ENCODE data around the gene METTL17.
A peak's percentile ranks its signal among the peaks of the same experiment; 100 is the strongest.
"Not testable (repeated sequence)": the region's sequence is repeated elsewhere in the genome, so short reads cannot be mapped to it uniquely, and the experiment has no call there.

The METTL17 gene

DNA sequence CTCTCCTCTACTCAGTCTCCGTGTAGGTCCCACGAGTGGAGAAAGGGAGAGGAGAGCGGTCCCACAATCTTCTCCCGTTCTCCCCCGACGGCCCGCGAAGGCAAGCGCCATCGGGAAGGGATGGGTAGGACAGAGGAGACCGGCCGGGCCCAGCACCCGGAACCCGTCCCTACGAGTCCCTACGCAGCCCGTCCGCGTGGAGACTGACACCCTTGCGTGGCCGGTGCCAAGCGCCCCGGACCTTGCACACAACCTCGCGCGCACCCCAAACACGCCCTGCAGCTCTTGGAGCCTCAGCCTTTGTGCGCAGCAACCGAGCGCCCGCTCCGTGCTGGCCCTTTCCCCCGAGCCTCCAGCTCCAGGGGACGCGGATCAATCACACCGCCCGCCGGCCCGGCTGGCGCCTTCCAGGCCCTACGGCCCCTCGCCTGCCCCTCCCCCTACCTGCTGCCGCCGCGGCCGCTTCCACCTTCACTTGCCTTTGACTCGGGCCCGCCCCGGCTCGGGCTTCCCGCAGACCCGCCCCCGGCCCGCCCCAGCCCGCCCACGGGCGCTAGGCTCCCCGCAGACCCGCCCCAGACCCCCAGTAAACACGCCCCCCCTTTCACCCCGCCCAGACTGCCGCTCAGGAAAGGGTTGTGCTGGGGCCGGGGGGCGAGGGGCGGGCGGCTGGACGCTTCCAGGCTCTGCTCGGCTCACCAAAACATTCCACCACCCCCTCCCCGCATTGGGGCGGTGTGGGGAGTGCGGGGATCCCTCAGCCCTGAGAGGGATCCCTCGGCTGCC, 35.0 kb downstream of the METTL17 start, which contains the start of gene NDRG2:
TSS of gene NDRG2 (minus strand) at position 477 of the 786 bp plus-strand sequence. CDS start 1,746 bp downstream, outside the sequence.
- DNase-seq (ENCODE audit: low read depth in 2 of 2) = peak; percentile 46 to 50

DNA sequence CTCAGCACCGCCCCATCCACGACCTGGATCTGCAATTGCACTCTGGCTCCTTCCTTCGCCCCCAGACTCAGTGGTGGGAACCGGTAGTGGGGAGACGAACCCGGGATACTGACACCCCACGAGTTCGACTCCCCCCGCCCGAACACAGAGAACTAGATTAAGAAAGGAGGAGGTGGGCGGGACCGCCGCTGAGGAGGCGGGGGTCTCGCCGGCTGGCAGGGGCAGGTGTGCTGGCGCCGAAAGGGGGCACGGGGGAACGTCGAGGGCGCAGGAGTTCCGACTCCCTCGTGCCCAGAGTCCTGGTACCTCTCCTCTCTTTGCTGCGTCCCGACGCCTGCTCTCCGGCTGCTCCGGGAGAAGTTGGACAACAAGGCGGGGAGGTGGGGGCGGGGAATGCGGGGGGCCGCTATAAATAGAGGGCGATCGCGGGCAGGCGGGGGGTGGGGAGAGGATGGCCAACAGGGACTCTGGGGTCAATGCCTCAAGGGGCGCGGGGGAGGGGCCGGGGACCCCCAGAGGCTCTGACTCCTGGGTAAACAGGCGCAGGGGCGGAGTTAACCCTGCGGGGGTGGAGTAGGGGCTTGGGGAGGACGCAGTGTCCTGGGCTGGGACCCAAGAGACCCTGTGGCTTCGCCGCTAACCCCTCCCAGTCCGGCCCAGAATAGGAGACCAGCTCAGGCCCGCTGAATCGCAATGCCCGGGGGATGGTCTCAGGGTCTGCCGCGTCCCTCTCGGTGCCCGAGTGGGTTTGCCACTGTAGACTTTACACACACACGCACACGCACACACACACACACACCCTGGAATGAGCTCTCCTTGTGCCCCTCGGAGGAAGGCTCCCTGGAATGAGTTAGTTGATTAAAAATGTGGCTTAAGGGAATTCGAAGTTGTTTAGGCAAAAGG, 35.8 kb downstream of the METTL17 start:
- DNase-seq (ENCODE audit: low read depth in 2 of 2) = no peak

DNA sequence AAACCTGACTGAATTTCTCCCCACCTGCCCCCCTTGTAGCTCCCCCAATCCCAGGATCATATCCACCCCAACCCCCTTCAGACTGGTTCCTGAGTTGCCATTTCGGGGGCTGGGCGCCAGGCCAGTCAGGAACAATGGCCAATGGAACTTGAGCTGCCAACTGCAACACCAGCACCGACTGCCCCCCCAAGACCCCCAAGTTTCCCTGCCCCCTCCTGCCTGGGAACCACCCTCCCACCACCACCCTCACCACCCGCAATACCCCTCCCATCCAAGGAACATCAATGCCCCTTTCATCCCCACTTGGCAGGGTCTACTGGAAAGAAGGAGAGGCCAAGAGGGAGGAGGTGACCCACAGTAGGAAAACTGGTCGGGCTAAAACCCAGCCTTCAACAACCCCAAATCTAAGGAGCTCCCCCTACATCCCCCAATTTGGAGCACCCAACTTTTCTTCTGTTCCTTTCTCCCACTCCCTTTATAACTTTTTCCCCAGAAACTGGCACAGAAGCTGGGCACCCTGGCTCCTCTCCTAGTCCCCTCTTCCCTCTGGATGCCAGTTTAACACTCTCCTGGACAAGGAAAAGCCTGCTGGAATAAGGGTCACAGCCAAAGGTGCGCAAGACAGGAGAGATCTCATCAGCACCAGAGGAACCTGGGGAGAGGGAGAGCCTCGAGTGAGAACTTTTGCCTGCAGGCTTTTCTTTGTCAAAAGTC, 36.7 kb downstream of the METTL17 start:
- no peak for DNase-seq (ENCODE audit: low read depth in 2 of 2)

DNA sequence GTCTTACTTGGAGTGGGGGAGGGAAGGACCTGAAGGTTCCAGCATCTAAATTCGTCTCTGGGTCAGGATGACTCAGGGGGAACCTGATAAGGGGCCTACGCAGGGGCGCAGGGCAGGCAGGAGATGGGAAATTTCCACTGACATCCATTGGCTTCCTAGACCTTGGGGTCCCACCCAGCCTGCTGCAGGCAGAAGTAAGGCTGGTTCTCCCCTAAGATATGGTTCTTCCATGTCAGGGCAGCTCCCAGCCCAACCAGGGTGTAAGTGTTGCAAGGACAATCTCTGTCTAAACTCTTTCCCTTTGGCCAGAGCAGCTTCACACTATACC, 37.2 kb downstream of the METTL17 start:
- DNase-seq (ENCODE audit: low read depth in 2 of 2) = no peak

DNA sequence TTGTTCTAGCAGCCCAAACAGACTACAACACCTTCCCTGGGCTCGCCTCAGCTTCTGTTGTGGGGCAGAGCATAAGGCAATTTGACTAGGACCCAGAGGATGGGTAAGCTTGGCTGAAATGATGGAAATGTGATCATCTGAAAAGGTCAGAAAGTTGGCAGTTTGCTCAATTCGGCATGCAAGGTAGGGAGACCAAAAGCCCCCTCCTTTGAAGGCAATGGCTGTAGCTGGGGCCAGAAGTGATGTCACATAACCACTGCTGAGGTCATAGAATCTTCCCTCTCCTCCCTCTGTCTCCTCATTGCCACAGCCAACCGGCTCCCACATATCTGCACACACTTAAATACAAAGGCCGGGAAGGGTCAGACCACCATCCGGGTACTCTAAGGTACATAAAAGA, 40.1 kb downstream of the METTL17 start, which contains the start of gene TPPP2:
TSS of gene TPPP2 (plus strand) at position 301 of the 400 bp plus-strand sequence. CDS start 365 bp downstream, outside the sequence.
- DNase-seq (ENCODE audit: low read depth in 2 of 2) = no peak

DNA sequence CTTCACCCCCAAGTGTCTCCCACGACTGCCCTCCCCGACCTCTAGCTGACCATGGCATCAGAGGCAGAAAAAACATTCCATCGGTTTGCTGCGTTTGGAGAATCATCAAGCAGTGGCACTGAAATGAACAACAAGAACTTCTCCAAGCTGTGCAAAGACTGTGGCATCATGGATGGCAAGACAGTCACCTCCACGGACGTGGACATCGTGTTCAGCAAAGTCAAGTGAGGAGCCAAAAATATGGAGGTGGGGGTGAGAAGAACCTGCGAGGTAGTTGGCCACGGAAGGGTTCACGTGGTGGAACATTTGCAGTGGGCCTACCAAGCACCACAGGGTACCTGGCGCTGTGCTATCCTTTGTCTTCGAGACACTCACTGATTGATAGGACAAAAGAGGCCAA, 40.8 kb downstream of the METTL17 start:
- DNase-seq (ENCODE audit: low read depth in 2 of 2) = no peak

DNA sequence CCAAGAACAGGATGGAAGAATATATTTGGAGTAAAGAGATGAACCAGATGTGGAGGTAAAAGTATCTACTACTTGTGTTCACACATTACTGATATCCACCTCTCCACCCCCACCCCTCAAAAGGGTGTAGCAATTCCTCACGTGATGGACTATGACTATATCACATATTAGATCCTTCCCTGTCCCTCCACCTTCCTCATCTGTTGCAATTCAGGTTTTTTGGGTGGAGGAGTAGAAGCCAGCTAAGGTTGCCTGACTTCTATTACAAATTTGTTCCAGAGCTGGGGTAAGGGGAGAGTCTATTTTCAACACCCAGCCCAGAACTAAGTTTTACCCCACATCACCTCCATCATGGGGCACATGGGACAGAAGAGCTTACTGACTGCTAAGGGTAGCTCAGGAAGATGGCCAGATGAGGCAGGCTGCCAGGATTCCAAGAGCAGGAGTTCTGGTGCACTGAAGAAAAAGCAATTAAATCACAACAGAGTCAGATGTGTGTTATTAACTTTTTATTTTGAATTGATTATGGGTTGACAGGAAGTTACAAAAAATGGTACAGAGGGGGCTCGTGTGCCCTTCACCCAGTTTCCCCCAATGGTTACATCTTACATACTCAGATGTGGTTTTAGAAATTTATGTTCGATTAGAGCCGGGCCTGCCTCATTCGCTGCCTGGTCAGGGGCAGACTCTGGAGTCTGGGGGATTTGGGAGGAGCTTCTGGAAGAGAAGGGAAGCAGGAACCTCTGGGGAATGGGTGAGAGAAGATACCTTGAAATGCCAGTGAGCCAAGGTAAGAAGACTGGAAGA, 42.7 kb downstream of the METTL17 start:
- no peak for DNase-seq (ENCODE audit: low read depth in 2 of 2)

DNA sequence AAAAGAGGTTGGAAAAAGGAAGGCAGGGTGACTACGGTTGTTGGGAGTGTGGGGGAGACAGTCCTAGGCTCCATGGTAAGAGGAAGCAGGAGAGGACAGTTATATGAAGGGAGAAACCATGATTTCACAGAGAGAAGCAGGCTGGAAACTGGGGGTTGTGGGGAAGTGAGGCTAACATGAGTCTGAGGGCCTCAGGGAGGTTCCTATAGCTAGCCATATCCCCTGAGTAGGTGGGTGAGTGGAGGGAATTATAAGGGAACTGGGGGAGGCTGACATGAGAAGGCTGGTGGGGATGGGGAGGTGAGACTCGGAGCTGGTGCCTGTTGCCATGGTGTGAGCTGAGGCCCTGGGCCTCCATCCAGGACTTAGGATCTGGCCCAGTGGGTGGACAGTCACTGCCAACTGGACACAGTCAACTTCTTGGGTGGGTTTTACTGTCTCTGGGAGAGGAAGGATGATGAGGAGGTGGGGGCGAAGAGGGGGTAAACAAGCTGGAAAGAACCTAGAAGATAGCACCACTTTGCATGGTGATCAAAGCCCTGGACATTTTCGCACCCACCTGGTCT, 43.4 kb downstream of the METTL17 start:
- DNase-seq (ENCODE audit: low read depth in 2 of 2) = no peak

DNA sequence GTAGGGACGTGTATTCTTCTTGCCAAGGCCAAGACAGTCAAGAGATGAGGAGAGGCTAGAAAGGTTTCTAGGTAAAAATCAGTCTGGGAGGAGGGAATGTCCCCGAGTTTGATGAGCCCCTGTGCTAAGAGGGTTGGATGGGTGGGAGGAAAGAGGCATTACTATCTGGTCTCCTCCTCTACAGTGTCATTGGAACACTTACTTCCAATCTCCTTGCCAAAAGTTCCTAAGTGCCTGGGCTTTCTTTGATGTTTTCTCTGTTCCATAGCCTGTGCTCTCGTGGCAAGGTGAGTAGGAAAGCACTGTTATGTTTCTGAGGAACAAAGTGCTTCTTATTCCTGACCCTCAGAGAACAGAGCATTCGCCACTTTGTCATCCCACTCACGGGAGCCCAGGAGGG, 44.9 kb downstream of the METTL17 start, which contains the start of gene RNASE13:
TSS of gene RNASE13 (minus strand) at position 101 of the 400 bp plus-strand sequence. CDS start 519 bp downstream, outside the sequence.
- DNase-seq (ENCODE audit: low read depth in 2 of 2) = no peak

DNA sequence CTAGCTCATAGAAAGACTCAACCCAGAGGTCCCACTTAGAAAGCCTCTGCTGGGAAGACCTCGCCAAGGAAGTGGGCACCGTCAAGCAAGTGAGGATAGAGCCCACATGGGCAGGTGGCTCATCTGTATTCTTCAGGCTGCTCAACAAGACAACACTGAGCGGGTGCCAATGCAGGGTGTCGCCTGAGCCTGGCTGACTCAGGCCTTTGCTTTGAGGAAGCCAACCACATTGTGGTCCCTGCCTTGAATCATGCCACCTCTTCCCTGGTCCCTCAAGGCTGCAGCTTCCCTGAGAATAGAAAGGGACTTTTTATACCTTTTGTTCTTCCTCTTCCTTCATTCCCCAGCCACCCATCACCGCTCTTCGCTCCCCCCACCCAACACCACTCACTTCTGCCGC, 47.0 kb downstream of the METTL17 start:
- no peak for DNase-seq (ENCODE audit: low read depth in 2 of 2)

DNA sequence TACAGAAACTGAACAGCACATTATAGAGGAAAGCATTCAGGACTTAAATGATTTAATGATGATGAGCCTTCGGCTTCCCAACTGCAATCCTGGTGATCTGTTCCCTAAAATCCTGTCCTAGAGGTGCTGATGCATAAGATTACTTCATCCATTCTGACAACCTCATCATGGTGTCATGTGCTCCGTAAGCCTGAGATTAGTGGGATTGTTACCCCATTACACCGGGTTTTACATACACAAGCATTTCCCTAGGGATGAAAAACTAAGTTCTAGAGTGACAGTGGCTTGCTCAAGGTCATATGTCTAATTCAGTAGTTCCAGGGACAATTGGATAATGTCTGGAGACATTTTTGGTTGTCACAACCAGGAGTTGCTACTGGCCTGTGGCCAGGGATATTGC, 47.4 kb downstream of the METTL17 start:
- DNase-seq (ENCODE audit: low read depth in 2 of 2) = no peak

DNA sequence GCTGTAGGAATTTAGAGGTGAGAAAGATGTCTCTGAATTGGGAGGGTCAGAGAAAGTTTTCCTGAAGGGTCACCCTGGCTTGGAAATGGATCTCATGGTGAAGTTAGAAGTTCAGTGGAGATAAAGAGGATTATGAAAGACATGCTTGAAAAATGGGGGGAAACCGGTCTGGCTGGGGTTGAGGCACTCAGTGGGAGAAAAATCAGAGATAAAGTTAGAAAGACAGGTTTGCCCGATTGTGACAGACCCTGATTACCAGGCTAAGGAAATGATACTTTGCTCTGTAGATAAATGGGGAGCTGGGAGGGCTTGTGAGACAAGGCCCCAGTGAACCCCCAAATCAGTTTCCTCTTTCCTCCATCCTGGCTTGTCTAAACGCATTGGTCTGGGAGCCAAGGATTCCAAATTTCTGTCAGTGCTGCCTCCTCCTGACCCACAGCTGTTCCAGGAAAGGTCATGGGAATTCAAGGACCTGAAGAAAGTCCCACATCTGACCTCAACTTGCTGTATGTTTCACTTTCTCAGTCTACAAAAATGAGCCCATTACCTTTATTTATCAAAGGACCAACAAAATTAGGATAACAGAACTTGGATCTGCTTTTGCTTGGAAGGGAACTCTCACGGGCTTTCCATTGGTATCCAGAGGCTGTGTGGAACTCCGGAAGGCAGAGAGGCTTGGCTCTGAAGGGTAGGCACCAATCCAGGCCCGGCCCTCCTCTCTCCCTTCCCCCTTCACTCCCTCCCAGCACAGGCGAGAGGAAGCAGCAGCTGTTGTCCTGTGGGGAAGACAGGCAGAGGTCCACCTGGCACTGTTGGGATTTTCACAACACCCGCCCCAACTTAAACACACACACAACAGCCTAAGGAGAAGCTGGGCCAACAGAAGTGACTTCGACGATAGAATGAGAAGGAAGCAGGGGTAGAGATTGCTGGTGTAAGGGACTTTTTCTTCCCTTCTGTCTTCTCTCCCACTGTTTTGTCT, 49.0 kb downstream of the METTL17 start:
- DNase-seq (ENCODE audit: low read depth in 2 of 2) = no peak

DNA sequence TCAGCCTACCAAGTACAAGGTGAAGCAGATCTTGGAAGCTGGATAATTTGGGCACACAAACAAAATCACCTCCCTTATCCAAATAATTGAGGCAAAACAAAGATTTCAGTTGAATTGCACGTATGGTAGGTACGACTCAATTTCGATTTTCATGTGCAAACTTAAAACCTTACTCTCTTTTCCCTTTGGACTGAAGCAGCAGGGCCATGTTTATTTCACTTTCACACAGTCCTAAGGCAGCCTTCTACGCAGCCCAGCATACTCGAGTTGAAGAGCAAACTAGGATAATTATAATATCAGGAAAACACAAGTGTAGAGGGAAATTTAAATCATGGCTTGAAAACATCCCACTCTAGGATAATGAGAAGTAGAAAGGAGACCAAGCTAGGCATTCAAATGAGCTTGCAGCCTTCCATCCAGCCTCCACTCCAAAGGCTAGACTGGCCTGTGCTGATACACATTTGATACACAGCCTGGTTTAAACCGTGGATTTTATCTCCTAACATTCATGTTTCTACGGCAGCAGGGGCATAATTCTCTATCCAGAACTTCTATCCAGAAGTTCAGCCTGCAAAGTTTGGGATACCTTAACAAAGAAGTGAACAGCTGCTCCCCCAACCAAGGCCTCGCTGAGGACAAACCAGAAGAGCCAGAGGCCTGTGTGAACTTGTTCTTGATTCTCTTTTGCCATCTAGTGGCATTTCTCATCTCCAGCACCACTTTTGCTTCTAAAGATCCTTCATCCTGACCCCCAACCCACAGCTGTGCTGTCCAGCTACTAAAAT, 50.0 kb downstream of the METTL17 start:
- no peak for DNase-seq (ENCODE audit: low read depth in 2 of 2)

DNA sequence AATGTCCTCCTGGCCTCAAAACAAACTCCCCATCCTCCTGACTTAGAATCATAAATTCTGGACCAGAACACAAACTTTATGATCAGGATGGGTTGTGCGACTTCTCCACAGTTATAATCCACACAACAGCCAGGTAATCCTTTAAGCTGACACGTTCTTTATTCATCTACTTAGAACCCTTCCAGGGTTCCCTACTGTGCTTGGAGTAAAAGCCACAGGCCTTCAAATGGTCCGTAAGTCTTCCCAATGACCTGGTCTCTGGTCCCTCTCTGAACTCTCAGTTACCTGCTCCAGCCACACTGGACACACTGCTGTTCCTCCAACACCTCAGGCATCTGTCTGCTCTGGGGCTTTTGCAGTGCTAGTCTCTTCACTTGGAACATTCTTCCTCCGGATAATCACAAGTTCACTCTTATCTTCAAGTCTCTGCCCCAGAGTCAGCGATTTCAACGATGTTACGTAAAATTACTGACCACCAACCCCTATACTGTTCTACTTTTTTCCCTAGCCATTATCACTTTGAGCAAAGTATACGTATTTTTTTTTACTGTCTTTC, 50.7 kb downstream of the METTL17 start:
- no peak for DNase-seq (ENCODE audit: low read depth in 2 of 2)

DNA sequence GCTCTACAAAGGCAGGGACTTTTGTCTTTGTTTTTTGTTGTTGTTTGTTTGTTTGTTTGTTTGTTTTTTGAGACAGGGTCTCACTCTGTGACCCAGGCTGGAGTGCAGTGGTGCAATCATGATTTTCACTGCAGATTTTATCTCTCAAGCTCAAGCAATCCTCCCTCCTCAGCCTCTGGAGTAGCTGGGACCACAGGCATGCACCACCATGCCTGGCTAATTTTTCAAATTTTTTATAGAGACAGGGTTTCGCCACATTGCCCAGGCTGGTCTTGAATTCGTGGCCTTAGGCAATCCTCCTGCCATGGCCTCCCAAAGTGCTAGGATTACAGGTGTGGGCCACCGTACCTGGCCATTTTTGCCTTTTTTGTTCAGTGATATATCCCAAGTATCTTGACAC, 51.2 kb downstream of the METTL17 start:
- DNase-seq (ENCODE audit: low read depth in 2 of 2) = not testable (repeated sequence)

DNA sequence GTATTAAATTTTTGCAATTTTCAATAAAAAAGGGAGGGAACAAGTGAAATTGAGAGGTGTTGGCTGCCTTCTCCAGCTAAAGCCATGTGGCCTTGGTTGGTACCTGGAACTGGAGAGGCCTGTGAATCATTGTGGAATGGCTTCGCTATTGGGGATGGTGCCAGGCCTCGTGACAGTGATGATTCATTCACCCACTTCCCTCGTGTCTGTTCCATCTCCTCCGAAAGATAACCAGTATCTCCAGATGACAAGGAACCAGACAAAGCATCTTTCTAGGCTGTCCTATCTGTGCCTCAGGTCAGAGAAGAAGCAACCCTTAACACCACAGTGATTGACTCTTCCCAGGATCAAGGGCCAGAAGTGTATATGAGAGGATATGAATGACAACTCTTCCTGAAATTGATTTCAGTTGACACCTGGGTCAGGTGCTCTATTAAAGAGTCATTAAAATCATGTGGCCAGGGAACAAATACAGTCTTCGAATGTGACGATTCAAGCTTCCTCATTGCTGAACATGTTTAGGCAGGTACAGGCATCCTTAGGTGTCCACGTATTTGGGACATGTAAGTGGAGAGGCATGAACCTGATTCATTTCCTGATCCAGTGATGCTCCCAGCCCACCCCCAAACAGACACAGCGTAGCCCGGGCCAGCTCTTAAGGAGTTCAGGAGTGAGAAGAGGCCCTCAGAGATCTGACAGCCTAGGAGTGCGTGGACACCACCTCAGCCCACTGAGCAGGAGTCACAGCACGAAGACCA, 52.1 kb downstream of the METTL17 start, which contains the start of gene RNASE7:
TSS of gene RNASE7 (plus strand) at position 687 of the 758 bp plus-strand sequence. CDS start 631 bp downstream, outside the sequence.
- no peak for DNase-seq (ENCODE audit: low read depth in 2 of 2)

DNA sequence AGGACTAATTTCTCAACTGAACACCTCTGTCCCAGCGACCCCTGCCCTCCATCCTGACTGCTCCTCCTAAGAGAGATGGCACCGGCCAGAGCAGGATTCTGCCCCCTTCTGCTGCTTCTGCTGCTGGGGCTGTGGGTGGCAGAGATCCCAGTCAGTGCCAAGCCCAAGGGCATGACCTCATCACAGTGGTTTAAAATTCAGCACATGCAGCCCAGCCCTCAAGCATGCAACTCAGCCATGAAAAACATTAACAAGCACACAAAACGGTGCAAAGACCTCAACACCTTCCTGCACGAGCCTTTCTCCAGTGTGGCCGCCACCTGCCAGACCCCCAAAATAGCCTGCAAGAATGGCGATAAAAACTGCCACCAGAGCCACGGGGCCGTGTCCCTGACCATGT, 53.1 kb downstream of the METTL17 start:
- no peak for DNase-seq (ENCODE audit: low read depth in 2 of 2)
